MM.1S (cell line): ENCODE results near the gene SCART1.

Experiments used
- EZH2 ChIP-seq: fragments of 300-600 bp; sonication (generic); optimal IDR thresholded peaks from 2 replicates; pipeline ENCODE3; 2017; ENCODE audit warnings: low read depth, mild to moderate bottlenecking, antibody characterized with exemption, low read length, mixed read lengths
- EZH2phosphoT487 ChIP-seq: fragments of 300-600 bp; sonication (generic); IDR thresholded peaks from 2 replicates; pipeline ENCODE4 v1.6.1; 2018; ENCODE audit warnings: antibody characterized with exemption, low read length
- TF ChIP-seq, protein P1 (sequence below): fragments of 300-600 bp; sonication (generic); IDR thresholded peaks from 2 replicates; pipeline ENCODE4 v1.5.1; 2016; ENCODE audit warnings: antibody characterized with exemption, low read length, mixed read lengths

DNA sequence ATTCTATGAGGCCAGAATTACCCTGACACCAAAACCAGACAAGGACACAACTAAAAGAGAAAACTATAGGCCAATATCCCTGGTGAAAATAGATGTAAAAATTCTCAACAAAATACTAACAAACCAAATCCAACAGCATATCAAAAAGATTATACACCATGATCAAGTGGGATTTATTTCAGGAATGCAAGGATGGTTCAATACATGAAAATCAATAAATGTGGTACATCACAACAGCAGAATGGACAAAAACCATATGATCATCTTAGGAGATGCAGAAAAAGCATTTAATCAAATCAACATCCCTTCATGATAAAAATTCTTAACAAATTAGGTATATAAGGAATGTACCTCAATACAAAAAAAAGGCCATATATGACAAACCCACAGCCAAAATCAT, 5.6 kb upstream of the SCART1 start:
- TF ChIP-seq, protein P1, sequence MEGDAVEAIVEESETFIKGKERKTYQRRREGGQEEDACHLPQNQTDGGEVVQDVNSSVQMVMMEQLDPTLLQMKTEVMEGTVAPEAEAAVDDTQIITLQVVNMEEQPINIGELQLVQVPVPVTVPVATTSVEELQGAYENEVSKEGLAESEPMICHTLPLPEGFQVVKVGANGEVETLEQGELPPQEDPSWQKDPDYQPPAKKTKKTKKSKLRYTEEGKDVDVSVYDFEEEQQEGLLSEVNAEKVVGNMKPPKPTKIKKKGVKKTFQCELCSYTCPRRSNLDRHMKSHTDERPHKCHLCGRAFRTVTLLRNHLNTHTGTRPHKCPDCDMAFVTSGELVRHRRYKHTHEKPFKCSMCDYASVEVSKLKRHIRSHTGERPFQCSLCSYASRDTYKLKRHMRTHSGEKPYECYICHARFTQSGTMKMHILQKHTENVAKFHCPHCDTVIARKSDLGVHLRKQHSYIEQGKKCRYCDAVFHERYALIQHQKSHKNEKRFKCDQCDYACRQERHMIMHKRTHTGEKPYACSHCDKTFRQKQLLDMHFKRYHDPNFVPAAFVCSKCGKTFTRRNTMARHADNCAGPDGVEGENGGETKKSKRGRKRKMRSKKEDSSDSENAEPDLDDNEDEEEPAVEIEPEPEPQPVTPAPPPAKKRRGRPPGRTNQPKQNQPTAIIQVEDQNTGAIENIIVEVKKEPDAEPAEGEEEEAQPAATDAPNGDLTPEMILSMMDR: no peak
- TF ChIP-seq EZH2phosphoT487: no peak
- no peak for TF ChIP-seq EZH2
